HEK293 (cell line): ENCODE measurements around the gene SLC7A11.

Source experiments
- CTCF ChIA-PET: fragments of 350-600 bp; formaldehyde crosslinking; extraction: SDS; loops from one replicate; lab custom pipeline; 2021; ENCODE audit warnings: antibody characterized with exemption; lab: Yijun Ruan, JAX
- POLR2A ChIA-PET: fragments of 300-600 bp; formaldehyde crosslinking; extraction: SDS; loops from one replicate; lab custom pipeline; 2020; ENCODE audit warnings: antibody characterized with exemption, inconsistent platforms; lab: Yijun Ruan, JAX
- H3K27ac ChIP-seq: fragments of 200-500 bp; sonication (Bioruptor generic); 2 replicates; pipeline ENCODE4 v1.5.1; 2014; ENCODE audit warnings: low read depth, low read length, control low read depth, inconsistent platforms; ENCODE audit errors: extremely low read depth
- H3K36me3 ChIP-seq, 2 experiments: fragments of 200-500 bp in 1 of 2; sonication (Bioruptor generic) in 1 of 2; 1 replicate in 1 of 2; 2 replicates in 1 of 2; pipeline ENCODE4 v1.5.1; 2014 to 2017; ENCODE audit warnings: inconsistent platforms in 2 of 2, low read length in 2 of 2; ENCODE audit not compliant: control insufficient read depth in 2 of 2, insufficient read depth in 1 of 2
- H3K4me1 ChIP-seq: fragments of 200-500 bp; sonication (Bioruptor generic); 2 replicates; pipeline ENCODE4 v1.5.1; 2014; ENCODE audit warnings: mild to moderate bottlenecking, low read length, inconsistent platforms; ENCODE audit not compliant: control insufficient read depth, insufficient read depth
- H3K4me3 ChIP-seq: 2 replicates; pipeline ENCODE4 v1.5.1; 2011; ENCODE audit warnings: low read depth, mild to moderate bottlenecking, control low read depth, low read length, moderate library complexity
- H3K9me3 ChIP-seq: fragments of 200-500 bp; sonication (Bioruptor generic); 2 replicates; pipeline ENCODE4 v1.5.1; 2014; ENCODE audit warnings: low read depth, low read length, inconsistent platforms; ENCODE audit not compliant: control insufficient read depth, insufficient read depth
- CTCF ChIP-seq: fragments of 450-650 bp; formaldehyde crosslinking; IDR thresholded peaks from 2 replicates; pipeline ENCODE4 v1.5.1; 2016; ENCODE audit warnings: missing biosample characterization, missing genetic modification characterization
- HOXD13 ChIP-seq: sonication (generic); formaldehyde crosslinking; IDR thresholded peaks from 2 replicates; pipeline ENCODE4 v1.8.0; 2022; ENCODE audit warnings: missing genetic modification reagents, borderline replicate concordance
- OSR2 ChIP-seq: fragments of 450-650 bp; formaldehyde crosslinking; IDR thresholded peaks from 2 replicates; pipeline ENCODE4 v1.5.1; 2016; ENCODE audit warnings: missing biosample characterization, missing genetic modification characterization
- TCF7L2 ChIP-seq: IDR thresholded peaks from 2 replicates; pipeline ENCODE4 v1.6.1; 2011; ENCODE audit warnings: low read depth, mild to moderate bottlenecking, inconsistent platforms, low read length, moderate library complexity, borderline replicate concordance
- TRIM28 ChIP-seq: IDR thresholded peaks from 2 replicates; pipeline ENCODE4 v1.6.1; 2011; ENCODE audit warnings: low read length, control low read depth, borderline replicate concordance
- WT1 ChIP-seq: fragments of 450-650 bp; formaldehyde crosslinking; IDR thresholded peaks from 2 replicates; pipeline ENCODE4 v1.5.1; 2016; ENCODE audit warnings: missing biosample characterization, missing genetic modification characterization
- ZIC2 ChIP-seq: fragments of 450-650 bp; formaldehyde crosslinking; IDR thresholded peaks from 2 replicates; pipeline ENCODE4 v1.5.1; 2016; ENCODE audit warnings: missing biosample characterization, missing genetic modification characterization
- ZNF169 ChIP-seq: fragments of 450-650 bp; formaldehyde crosslinking; IDR thresholded peaks from 2 replicates; pipeline ENCODE4 v1.5.1; 2016; ENCODE audit warnings: missing biosample characterization, missing genetic modification characterization
- ZNF184 ChIP-seq: fragments of 450-650 bp; IDR thresholded peaks from 2 replicates; pipeline ENCODE4 v1.5.1; 2018; ENCODE audit warnings: missing biosample characterization, mild to moderate bottlenecking, missing genetic modification characterization
- ZNF26 ChIP-seq: fragments of 450-650 bp; formaldehyde crosslinking; IDR thresholded peaks from 2 replicates; pipeline ENCODE4 v1.5.1; 2016; ENCODE audit warnings: missing biosample characterization, missing genetic modification characterization
- ZNF426 ChIP-seq: fragments of 450-650 bp; formaldehyde crosslinking; IDR thresholded peaks from 2 replicates; pipeline ENCODE4 v1.5.1; 2017; ENCODE audit warnings: missing biosample characterization, missing genetic modification characterization, mild to moderate bottlenecking, inconsistent platforms, moderate library complexity
- ZNF510 ChIP-seq: fragments of 450-650 bp; formaldehyde crosslinking; IDR thresholded peaks from 2 replicates; pipeline ENCODE4 v1.5.1; 2018; ENCODE audit warnings: mild to moderate bottlenecking, missing genetic modification characterization, missing biosample characterization; ENCODE audit not compliant: insufficient replicate concordance
- ZNF529 ChIP-seq: fragments of 450-650 bp; formaldehyde crosslinking; IDR thresholded peaks from 2 replicates; pipeline ENCODE4 v1.5.1; 2017; ENCODE audit warnings: missing genetic modification characterization, missing biosample characterization; ENCODE audit not compliant: insufficient replicate concordance
- ZNF548 ChIP-seq: fragments of 450-650 bp; formaldehyde crosslinking; IDR thresholded peaks from 2 replicates; pipeline ENCODE4 v1.5.1; 2016; ENCODE audit warnings: missing biosample characterization, missing genetic modification characterization
- ZNF558 ChIP-seq: fragments of 450-650 bp; formaldehyde crosslinking; IDR thresholded peaks from 2 replicates; pipeline ENCODE4 v1.5.1; 2016; ENCODE audit warnings: missing biosample characterization, missing genetic modification characterization
- ZSCAN16 ChIP-seq: fragments of 450-650 bp; formaldehyde crosslinking; IDR thresholded peaks from 2 replicates; pipeline ENCODE4 v1.5.1; 2016; ENCODE audit warnings: missing biosample characterization, missing genetic modification characterization
- TF ChIP-seq, protein P1 (sequence below): fragments of 450-650 bp; formaldehyde crosslinking; conservative IDR thresholded peaks from 2 replicates; pipeline ENCODE4 v1.5.1; 2016; ENCODE audit warnings: low read depth, missing biosample characterization, missing genetic modification characterization
- TF ChIP-seq, protein P2 (sequence below): IDR thresholded peaks from 2 replicates; pipeline ENCODE4 v1.6.1; 2011; ENCODE audit warnings: mild to moderate bottlenecking, low read depth, low read length, borderline replicate concordance
- TF ChIP-seq, protein P3 (sequence below): fragments of 450-650 bp; formaldehyde crosslinking; IDR thresholded peaks from 2 replicates; pipeline ENCODE4 v1.5.1; 2016; ENCODE audit warnings: missing biosample characterization, missing genetic modification characterization

The SLC7A11 gene

GRCh38 chr4:138263247-138263816 is 21.2 kb upstream of the SLC7A11 start:
- Histone ChIP-seq H3K4me3 (no peak overlapping the region), H3K4me1 (no peaks in the 10 kb centered on the region), H3K36me3 (no peaks in the 10 kb centered on the region), H3K27ac (no peak overlapping the region), H3K9me3 (no peaks in the 10 kb centered on the region)
- POLR2A ChIA-PET = interaction anchor here (1.2 kb wide), 1 partner anchor 22 kb away, joined by 8 read pairs; the partner anchor contains the start of gene SLC7A11
- CTCF ChIA-PET = no interaction called here
- no peak for TF ChIP-seq ZIC2 (tag by site-specific recombination)
- TF ChIP-seq ZNF26 (tag by site-specific recombination) = no peak
- no peak for TF ChIP-seq ZNF510 (tag by site-specific recombination)
- TF ChIP-seq ZNF529 (tag by site-specific recombination) = no peak
- TF ChIP-seq, protein P1, sequence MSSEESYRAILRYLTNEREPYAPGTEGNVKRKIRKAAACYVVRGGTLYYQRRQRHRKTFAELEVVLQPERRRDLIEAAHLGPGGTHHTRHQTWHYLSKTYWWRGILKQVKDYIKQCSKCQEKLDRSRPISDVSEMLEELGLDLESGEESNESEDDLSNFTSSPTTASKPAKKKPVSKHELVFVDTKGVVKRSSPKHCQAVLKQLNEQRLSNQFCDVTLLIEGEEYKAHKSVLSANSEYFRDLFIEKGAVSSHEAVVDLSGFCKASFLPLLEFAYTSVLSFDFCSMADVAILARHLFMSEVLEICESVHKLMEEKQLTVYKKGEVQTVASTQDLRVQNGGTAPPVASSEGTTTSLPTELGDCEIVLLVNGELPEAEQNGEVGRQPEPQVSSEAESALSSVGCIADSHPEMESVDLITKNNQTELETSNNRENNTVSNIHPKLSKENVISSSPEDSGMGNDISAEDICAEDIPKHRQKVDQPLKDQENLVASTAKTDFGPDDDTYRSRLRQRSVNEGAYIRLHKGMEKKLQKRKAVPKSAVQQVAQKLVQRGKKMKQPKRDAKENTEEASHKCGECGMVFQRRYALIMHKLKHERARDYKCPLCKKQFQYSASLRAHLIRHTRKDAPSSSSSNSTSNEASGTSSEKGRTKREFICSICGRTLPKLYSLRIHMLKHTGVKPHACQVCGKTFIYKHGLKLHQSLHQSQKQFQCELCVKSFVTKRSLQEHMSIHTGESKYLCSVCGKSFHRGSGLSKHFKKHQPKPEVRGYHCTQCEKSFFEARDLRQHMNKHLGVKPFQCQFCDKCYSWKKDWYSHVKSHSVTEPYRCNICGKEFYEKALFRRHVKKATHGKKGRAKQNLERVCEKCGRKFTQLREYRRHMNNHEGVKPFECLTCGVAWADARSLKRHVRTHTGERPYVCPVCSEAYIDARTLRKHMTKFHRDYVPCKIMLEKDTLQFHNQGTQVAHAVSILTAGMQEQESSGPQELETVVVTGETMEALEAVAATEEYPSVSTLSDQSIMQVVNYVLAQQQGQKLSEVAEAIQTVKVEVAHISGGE (tag by site-specific recombination) = no peak
- no peak for TF ChIP-seq ZNF558 (tag by site-specific recombination)
- TF ChIP-seq HOXD13 (CRISPR knock-in tag) = no peak
- TF ChIP-seq, protein P2, sequence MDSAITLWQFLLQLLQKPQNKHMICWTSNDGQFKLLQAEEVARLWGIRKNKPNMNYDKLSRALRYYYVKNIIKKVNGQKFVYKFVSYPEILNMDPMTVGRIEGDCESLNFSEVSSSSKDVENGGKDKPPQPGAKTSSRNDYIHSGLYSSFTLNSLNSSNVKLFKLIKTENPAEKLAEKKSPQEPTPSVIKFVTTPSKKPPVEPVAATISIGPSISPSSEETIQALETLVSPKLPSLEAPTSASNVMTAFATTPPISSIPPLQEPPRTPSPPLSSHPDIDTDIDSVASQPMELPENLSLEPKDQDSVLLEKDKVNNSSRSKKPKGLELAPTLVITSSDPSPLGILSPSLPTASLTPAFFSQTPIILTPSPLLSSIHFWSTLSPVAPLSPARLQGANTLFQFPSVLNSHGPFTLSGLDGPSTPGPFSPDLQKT = no peak

DNA sequence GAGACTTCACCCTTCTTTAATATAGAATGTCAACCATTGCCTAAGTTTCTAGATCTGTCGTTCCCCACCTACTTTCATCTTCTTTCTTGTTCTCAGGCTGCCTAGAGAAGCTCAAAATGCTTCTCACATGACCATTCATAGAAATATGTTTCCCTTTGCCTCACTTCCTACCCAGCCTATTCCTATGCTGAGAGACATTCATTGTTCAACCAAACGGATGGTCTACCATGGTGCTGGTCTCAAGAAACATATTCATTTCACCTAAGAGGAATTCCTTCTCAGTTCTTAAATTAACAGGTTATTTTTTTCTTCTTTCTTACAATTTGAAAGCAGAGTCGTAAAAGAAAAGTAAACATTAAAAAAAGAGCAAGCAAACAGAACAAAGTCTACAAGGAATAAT is 20.3 kb upstream of the SLC7A11 start:
- POLR2A ChIA-PET = no interaction called here
- H3K4me3 ChIP-seq = no peak overlapping the region
- CTCF ChIA-PET = no interaction called here
- no peaks in the 10 kb centered on the region for H3K36me3 ChIP-seq
- TF ChIP-seq ZSCAN16 (tag by site-specific recombination) = no peak
- no peak for TF ChIP-seq ZNF426 (tag by site-specific recombination)
- TF ChIP-seq, protein P3, sequence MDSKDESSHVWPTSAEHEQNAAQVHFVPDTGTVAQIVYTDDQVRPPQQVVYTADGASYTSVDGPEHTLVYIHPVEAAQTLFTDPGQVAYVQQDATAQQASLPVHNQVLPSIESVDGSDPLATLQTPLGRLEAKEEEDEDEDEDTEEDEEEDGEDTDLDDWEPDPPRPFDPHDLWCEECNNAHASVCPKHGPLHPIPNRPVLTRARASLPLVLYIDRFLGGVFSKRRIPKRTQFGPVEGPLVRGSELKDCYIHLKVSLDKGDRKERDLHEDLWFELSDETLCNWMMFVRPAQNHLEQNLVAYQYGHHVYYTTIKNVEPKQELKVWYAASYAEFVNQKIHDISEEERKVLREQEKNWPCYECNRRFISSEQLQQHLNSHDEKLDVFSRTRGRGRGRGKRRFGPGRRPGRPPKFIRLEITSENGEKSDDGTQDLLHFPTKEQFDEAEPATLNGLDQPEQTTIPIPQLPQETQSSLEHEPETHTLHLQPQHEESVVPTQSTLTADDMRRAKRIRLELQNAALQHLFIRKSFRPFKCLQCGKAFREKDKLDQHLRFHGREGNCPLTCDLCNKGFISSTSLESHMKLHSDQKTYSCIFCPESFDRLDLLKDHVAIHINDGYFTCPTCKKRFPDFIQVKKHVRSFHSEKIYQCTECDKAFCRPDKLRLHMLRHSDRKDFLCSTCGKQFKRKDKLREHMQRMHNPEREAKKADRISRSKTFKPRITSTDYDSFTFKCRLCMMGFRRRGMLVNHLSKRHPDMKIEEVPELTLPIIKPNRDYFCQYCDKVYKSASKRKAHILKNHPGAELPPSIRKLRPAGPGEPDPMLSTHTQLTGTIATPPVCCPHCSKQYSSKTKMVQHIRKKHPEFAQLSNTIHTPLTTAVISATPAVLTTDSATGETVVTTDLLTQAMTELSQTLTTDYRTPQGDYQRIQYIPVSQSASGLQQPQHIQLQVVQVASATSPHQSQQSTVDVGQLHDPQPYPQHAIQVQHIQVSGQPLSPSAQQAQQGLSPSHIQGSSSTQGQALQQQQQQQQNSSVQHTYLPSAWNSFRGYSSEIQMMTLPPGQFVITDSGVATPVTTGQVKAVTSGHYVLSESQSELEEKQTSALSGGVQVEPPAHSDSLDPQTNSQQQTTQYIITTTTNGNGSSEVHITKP = no peak
- no peak for TF ChIP-seq WT1 (tag by site-specific recombination)
- TF ChIP-seq ZNF548 = no peak
- no peak for TF ChIP-seq TRIM28
- TF ChIP-seq TCF7L2 = no peak
- no peak for TF ChIP-seq ZNF169 (tag by site-specific recombination)
- TF ChIP-seq OSR2 (tag by site-specific recombination) = no peak
- TF ChIP-seq ZNF184 = no peak
- TF ChIP-seq CTCF = no peak
- H3K4me1 ChIP-seq = no peaks in the 10 kb centered on the region
- no peaks in the 10 kb centered on the region for H3K9me3 ChIP-seq
- no peak overlapping the region for H3K27ac ChIP-seq
